Measurements from ENCODE around the gene KRT13.

GRCh38 chr17:41545829-41546410 lies 40.5 kb upstream of the KRT13 start:
- no peak for TF ChIP-seq GATA3 (IDR thresholded peaks at IDR 0.05; ENCODE audit: low read depth, low read length)
- no peak for TF ChIP-seq GATA2 (IDR thresholded peaks at IDR 0.05; ENCODE audit: low read depth, low read length)

Measured in SH-SY5Y (cell line).